Measurements from ENCODE around the gene CPNE8. TPM values are rescaled to one million over a fixed set of nuclear protein-coding genes. Genes with fewer than 3 reads are reported as not detected.

Gene CPNE8
- total RNA-seq, 1 experiment from 2014 or later: 7.2 TPM

- H3K9ac ChIP-seq (ENCODE audit: low read length): no peak overlapping the region
- no peaks in the 10 kb centered on the region for H3K79me2 ChIP-seq (ENCODE audit: low read length)
- no peaks in the 10 kb centered on the region for H3K9me2 ChIP-seq (replicated peaks; ENCODE audit: low read length)
- intact Hi-C loops (cut with micrococcal nuclease): no loop called here
- TF ChIP-seq CTCF (conservative IDR thresholded peaks at IDR 0.05; ENCODE audit: low read depth, low read length) (no peak), EZH2phosphoT487 (IDR thresholded peaks at IDR 0.05; ENCODE audit: borderline replicate concordance, low read length) (no peak), EZH2 (IDR thresholded peaks at IDR 0.05; ENCODE audit: low read length, unreplicated experiment) (no peak)
- no peak overlapping the region for H3K4me3 ChIP-seq (ENCODE audit: low read length)
- no TSS peak for BruUV-seq (replicated peaks)
- ChIA-PET CTCF (no interaction called here), POLR2A (ENCODE audit: unreplicated experiment) (no interaction called here)
- H3K27ac ChIP-seq (ENCODE audit: low read length): no peak overlapping the region
- H3K36me3 ChIP-seq (ENCODE audit: low read depth, low read length): no peaks in the 10 kb centered on the region
- ATAC-seq (no peak), DNase-seq (no peak)
- no peaks in the 10 kb centered on the region for H4K20me1 ChIP-seq (ENCODE audit: low read length)
- no peaks in the 10 kb centered on the region for H3F3A ChIP-seq (ENCODE audit: low read length, unreplicated experiment)
- no peaks in the 10 kb centered on the region for H3K9me3 ChIP-seq (ENCODE audit: low read length)
- no peaks in the 10 kb centered on the region for H3K27me3 ChIP-seq (ENCODE audit: low read length)
- H2AFZ ChIP-seq (ENCODE audit: low read length): no peak overlapping the region
- no peaks in the 10 kb centered on the region for H3K4me1 ChIP-seq (ENCODE audit: insufficient read depth, low read length)
- H3K4me2 ChIP-seq (ENCODE audit: low read length): no peak overlapping the region
These were observed 93.5 kb downstream of the CPNE8 start for GRCh38 chr12:38811814-38812356.

- no peak overlapping the region for H3K9ac ChIP-seq (ENCODE audit: low read length)
- DNase-seq (no peak), ATAC-seq (no peak)
- no peaks in the 10 kb centered on the region for H3F3A ChIP-seq (ENCODE audit: low read length, unreplicated experiment)
- ChIA-PET CTCF (no interaction called here), POLR2A (ENCODE audit: unreplicated experiment) (no interaction called here)
- no peaks in the 10 kb centered on the region for H3K36me3 ChIP-seq (ENCODE audit: low read depth, low read length)
- no peaks in the 10 kb centered on the region for H3K9me3 ChIP-seq (ENCODE audit: low read length)
- TF ChIP-seq EZH2phosphoT487 (IDR thresholded peaks at IDR 0.05; ENCODE audit: borderline replicate concordance, low read length): no peak
- H3K4me3 ChIP-seq (ENCODE audit: low read length): no peak overlapping the region
- no peaks in the 10 kb centered on the region for H4K20me1 ChIP-seq (ENCODE audit: low read length)
- H3K9me2 ChIP-seq (replicated peaks; ENCODE audit: low read length): no peaks in the 10 kb centered on the region
- no peaks in the 10 kb centered on the region for H3K27me3 ChIP-seq (ENCODE audit: low read length)
- BruUV-seq (replicated peaks): no TSS peak
- H3K4me2 ChIP-seq (ENCODE audit: low read length): no peak overlapping the region
- no peak overlapping the region for H2AFZ ChIP-seq (ENCODE audit: low read length)
- no peak overlapping the region for H3K27ac ChIP-seq (ENCODE audit: low read length)
- intact Hi-C loops (cut with micrococcal nuclease): no loop called here
- H3K79me2 ChIP-seq (ENCODE audit: low read length): no peaks in the 10 kb centered on the region
- no peaks in the 10 kb centered on the region for H3K4me1 ChIP-seq (ENCODE audit: insufficient read depth, low read length)
These were observed 95.6 kb downstream of the CPNE8 start for GRCh38 chr12:38809832-38810231.

- no peak for TF ChIP-seq EZH2 (IDR thresholded peaks at IDR 0.05; ENCODE audit: low read length, unreplicated experiment)
- TF ChIP-seq CTCF (conservative IDR thresholded peaks at IDR 0.05; ENCODE audit: low read depth, low read length): no peak
- no peak for TF ChIP-seq EZH2phosphoT487 (IDR thresholded peaks at IDR 0.05; ENCODE audit: borderline replicate concordance, low read length)
- Histone ChIP-seq H3K27me3 (ENCODE audit: low read length) (no peaks in the 10 kb centered on the region), H3K4me1 (ENCODE audit: insufficient read depth, low read length) (no peaks in the 10 kb centered on the region), H3K9me2 (replicated peaks; ENCODE audit: low read length) (0 out of 2 replicates have a peak, but pooled peaks cover 3% of the 10 kb centered on the region), H3K79me2 (ENCODE audit: low read length) (no peaks in the 10 kb centered on the region), H3K4me3 (ENCODE audit: low read length) (no peak overlapping the region), H3F3A (ENCODE audit: low read length, unreplicated experiment) (no peaks in the 10 kb centered on the region), H3K9me3 (ENCODE audit: low read length) (no peaks in the 10 kb centered on the region; the same call in 1 of the 2 replicates), H3K9ac (ENCODE audit: low read length) (no peak overlapping the region), H4K20me1 (ENCODE audit: low read length) (no peaks in the 10 kb centered on the region), H3K36me3 (ENCODE audit: low read depth, low read length) (no peaks in the 10 kb centered on the region), H3K4me2 (ENCODE audit: low read length) (no peak overlapping the region), H2AFZ (ENCODE audit: low read length) (no peak overlapping the region), H3K27ac (ENCODE audit: low read length) (no peak overlapping the region)
- no peak for ATAC-seq
- no TSS peak for BruUV-seq (replicated peaks)
- POLR2A ChIA-PET (ENCODE audit: unreplicated experiment): no interaction called here
- CTCF ChIA-PET: interaction anchor here (0.7 kb wide), 1 partner anchor 314 kb away, joined by 15 read pairs; no protein-coding TSS in a partner anchor
- DNase-seq: no peak
- intact Hi-C loops (cut with micrococcal nuclease): no loop called here
These were observed 117.3 kb downstream of the CPNE8 start for GRCh38 chr12:38788106-38788505.

All from PC-3 (cell line).